ENCODE data around the gene PSMC3IP. TPM values are rescaled to one million over a fixed set of nuclear protein-coding genes. Genes with fewer than 3 reads are reported as not detected.
"Not testable (repeated sequence)": the region's sequence is repeated elsewhere in the genome, so short reads cannot be mapped to it uniquely, and the experiment has no call there.

PSMC3IP gene, protein sequence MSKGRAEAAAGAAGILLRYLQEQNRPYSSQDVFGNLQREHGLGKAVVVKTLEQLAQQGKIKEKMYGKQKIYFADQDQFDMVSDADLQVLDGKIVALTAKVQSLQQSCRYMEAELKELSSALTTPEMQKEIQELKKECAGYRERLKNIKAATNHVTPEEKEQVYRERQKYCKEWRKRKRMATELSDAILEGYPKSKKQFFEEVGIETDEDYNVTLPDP
- 10 to 100 TPM; 23.5 to 31.0 (median 26.9) TPM for total RNA-seq

DNA sequence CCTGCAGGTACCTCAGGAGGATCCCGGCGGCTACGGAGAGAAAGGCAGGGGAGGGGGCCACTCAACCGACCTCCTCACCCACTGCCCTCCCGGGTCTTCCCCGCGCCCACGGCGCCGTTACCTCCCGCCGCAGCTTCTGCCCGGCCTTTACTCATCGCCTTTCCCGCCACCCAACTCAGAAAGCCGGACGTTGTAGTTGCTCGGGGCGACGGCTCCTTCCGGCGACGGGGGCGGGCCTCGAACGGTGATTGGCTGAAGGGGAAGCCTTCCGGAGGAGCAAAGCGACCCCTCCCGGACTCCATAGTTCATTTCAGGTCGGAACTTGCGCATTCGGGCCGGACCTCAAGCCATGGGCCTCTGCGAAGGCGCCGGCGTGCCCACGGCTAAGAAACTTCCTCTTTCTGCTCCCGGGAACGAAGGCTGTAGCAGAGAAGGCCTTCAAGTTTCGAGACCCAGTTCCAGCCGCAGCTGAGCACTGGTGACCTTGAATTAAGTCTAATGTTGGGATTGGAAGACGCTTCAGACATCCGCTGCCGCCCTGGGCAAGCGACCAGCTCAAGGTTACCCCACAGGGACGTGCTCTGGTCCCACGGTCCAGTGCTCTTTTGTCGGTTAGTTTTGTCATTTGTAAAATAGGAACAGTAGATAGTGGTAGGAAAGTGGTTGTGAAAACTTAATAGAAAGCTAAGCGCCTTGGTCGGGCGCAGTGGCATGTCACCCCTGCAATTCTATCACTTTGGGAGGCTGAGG, at the start of gene PSMC3IP:
TSS of gene PSMC3IP (minus strand) at position 198 of the 750 bp plus-strand sequence. CDS start at position 155, 43 bp downstream.
- H3K36me3 Mint-ChIP-seq (ENCODE audit: insufficient read depth), result peaks cover 20% of the 10 kb centered on the region
- no peaks in the 10 kb centered on the region for H3K27me3 Mint-ChIP-seq (ENCODE audit: low read depth)
- peaks cover 21% of the 10 kb centered on the region for H3K4me1 Mint-ChIP-seq (ENCODE audit: low read depth)
- H3K9me3 Mint-ChIP-seq, result no peaks in the 10 kb centered on the region
- DNase-seq (peak; percentile 88), ATAC-seq (peak; percentile 95 to 96)
- H3K4me3 Mint-ChIP-seq, result peak within 1 kb of the TSS; percentile 98

DNA sequence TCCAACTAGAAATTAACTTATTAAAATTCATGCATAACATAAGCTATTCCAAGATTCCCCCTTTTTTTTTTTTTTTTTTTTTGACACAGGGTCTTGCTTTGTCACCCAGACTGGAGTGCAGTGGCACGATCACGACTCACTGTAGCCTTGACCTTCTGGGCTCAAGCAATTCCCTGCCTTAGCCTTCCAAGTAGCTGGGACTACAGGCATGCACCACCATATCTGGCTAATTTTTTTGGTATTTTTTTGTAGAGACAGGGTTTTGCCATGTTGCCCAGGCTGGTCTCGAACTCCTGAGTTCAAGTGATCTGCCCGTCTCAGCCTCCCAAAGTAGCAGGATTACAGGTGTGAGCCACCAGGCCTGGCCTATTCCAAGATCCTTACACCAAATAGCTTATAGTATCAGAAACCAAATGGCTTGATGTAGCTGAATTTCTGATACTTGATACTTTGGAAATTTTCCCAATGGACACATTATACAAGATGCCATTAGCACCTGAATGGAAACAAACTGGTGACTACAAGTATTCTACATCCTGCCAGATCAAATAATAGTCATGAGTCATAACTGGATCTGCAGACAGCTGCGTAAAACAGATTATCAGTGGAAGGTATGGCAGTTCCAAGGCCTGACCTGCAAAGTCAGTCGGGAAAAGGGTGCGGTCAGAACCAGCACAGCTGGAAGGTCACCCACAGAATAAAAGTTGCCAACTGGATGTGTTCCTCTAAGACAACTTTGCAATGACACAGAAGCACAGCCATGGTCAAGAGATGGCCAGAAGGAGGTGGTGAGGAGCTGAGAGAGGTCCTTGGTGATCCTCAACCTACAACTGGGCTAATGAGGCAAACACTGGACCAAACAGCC, 46.4 kb upstream of the PSMC3IP start:
- DNase-seq, result no peak
- H3K4me3 Mint-ChIP-seq, result no peak overlapping the region
- no peaks in the 10 kb centered on the region for H3K9me3 Mint-ChIP-seq
- H3K4me1 Mint-ChIP-seq (ENCODE audit: low read depth), result peaks cover 2% of the 10 kb centered on the region
- H3K27me3 Mint-ChIP-seq (ENCODE audit: low read depth), result no peaks in the 10 kb centered on the region
- no peaks in the 10 kb centered on the region for H3K36me3 Mint-ChIP-seq (ENCODE audit: insufficient read depth)
- no peak for ATAC-seq

DNA sequence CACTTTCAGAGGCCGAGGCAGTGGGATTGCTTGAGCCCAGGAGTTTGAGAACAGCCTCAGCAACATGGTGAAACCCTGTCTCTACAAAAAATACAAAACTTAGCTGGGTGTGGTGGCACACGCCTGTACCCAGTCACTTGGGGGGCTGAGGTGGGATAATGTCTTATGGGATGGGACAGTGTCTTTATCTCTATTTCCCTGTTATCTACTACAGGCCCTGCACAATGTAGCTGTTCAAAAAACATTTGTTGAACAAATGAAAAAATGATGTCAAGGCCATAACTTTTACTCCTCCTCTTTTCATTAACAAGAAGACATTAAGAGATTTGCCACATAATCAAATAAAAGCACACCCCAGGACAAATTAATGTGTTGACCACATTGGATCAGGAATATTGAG, 45.7 kb upstream of the PSMC3IP start:
- ATAC-seq, result no peak
- H3K36me3 Mint-ChIP-seq (ENCODE audit: insufficient read depth), result no peaks in the 10 kb centered on the region
- H3K4me1 Mint-ChIP-seq (ENCODE audit: low read depth), result peaks cover 6% of the 10 kb centered on the region
- DNase-seq, result no peak
- H3K27me3 Mint-ChIP-seq (ENCODE audit: low read depth), result no peaks in the 10 kb centered on the region
- no peak overlapping the region for H3K4me3 Mint-ChIP-seq
- H3K9me3 Mint-ChIP-seq, result no peaks in the 10 kb centered on the region

DNA sequence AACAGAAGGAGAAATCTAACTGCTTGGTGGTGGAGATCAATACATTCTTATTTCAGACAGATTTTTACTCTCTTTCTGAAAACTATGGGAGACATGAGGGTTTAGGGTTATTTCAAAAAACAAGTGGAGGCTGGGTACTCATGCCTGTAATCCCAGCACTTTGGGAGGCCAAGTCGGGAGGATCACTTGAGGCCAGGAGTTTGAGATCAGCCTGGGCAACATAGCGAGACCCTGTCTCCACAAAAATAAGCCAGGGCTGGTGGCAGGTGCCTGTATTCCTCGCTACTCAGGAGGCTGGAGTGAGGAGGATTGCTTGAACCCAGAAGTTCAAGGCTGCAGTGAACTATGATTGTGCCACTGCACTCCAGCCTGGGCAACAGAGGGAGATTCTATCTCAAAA, 44.5 kb upstream of the PSMC3IP start:
- not testable (repeated sequence) for H3K36me3 Mint-ChIP-seq (ENCODE audit: insufficient read depth); H3K4me1 Mint-ChIP-seq (ENCODE audit: low read depth); H3K27me3 Mint-ChIP-seq (ENCODE audit: low read depth); H3K4me3 Mint-ChIP-seq; DNase-seq; ATAC-seq; H3K9me3 Mint-ChIP-seq

DNA sequence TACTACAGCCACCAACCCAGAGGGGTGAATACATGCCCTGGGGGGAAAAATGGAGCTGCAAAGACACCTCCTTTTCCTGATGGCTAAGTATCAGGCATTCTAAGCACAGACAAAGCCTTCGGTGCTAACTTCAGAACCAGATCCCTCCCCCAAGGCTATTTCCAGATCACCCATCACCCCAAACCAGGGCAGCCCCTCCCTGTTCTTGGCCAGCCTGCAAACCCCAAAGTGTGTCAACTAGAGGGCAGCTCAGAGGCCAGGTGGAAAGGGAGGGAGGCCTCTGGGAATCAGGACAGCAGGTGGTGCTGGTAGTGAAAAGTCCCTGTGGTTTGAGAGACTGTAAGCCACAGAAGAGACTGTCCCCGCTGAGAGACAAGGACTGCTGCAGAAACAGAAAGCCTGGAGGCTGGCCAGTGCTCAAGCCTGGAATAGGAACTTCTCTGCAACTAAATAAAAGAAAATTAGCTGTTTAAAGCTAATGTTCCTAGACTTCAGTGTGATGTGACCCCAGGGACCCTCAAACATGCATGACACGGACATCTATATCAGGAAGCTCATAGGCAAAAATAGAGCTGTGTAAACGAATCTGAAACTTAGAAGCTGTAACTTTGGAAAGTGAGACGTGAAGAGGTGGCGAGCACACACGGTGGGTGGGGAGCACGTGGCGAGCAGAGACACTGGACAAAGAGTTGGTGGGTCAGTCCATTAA, 41.1 kb upstream of the PSMC3IP start:
- no peaks in the 10 kb centered on the region for H3K27me3 Mint-ChIP-seq (ENCODE audit: low read depth)
- ATAC-seq, result no peak
- no peaks in the 10 kb centered on the region for H3K9me3 Mint-ChIP-seq
- no peak for DNase-seq
- H3K36me3 Mint-ChIP-seq (ENCODE audit: insufficient read depth), result peaks cover 20% of the 10 kb centered on the region
- H3K4me3 Mint-ChIP-seq, result no peak overlapping the region
- peaks cover 6% of the 10 kb centered on the region for H3K4me1 Mint-ChIP-seq (ENCODE audit: low read depth)

DNA sequence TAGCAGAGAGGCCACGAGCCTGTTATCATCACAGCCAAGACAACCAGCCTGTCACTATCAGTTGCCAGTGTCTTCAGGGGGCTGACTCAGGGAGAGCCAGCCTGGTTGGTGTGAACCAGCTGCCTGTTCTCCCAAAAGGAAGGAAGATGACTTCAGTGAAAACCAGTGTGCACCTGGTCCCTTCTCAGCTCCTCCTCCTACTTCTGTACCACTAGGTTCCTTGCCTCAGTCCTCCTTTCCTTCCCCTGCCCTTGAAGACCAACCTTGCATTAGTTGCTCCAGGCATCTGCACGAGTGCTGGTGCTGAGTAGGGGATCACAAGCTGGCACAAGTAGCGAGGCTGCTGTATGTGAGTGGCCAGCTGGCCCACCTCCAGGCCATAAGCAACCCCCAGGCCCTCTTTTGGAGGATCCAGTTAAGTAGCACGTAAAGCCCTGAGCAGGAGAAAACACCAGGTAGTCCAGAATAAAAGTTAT, 40.5 kb upstream of the PSMC3IP start:
- Mint-ChIP-seq H3K4me1 (ENCODE audit: low read depth) (peaks cover 6% of the 10 kb centered on the region), H3K4me3 (no peak overlapping the region), H3K27me3 (ENCODE audit: low read depth) (no peaks in the 10 kb centered on the region), H3K36me3 (ENCODE audit: insufficient read depth) (peaks cover 22% of the 10 kb centered on the region), H3K9me3 (no peaks in the 10 kb centered on the region)
- no peak for DNase-seq
- peak in 1 of 2 donors; percentile 37 for ATAC-seq

DNA sequence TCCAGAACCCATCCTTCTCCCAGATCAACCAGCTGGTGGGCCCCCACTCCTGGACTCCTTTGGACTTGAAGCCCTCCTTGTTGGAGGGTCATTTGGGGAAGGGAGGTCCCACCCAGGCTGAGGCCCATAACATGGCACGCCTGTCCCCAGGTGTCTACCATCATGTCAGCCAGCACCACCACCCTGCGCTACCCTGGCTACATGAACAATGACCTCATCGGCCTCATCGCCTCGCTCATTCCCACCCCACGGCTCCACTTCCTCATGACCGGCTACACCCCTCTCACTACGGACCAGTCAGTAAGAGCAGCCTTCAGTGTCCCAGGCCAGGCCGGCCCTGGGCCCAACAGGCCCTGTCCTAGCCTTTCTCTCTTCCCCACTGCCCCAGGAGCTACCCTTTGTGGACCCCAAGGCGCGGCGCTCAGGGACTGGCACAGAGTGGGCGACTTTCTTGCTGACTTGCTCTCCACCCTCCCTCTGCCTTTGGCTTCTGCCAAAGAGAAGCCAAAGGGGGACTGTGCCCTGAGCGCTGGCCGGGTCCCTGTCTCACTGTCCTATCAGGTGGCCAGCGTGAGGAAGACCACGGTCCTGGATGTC, 36.3 kb upstream of the PSMC3IP start:
- Mint-ChIP-seq H3K9me3 (no peaks in the 10 kb centered on the region), H3K36me3 (ENCODE audit: insufficient read depth) (peaks cover 27% of the 10 kb centered on the region)

DNA sequence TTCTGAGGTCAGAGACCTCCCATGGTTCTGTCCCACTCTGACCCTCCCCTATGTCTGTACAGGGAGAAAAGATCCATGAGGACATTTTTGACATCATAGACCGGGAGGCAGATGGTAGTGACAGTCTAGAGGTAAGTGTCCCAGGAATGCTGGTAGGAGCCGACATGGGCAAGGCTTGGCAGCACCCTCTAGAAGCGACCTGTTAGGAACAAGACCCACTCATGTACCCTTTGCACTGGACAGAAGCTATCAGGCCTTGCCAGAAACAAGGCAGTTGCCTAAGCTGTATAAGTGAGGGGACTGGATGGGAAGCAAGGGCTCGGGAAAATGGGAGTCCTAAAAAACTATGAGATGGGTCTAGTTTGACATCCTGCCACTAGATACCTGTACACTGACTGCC, 34.5 kb upstream of the PSMC3IP start:
- H3K27me3 Mint-ChIP-seq (ENCODE audit: low read depth), result no peaks in the 10 kb centered on the region
- H3K36me3 Mint-ChIP-seq (ENCODE audit: insufficient read depth), result peaks cover 27% of the 10 kb centered on the region
- no peaks in the 10 kb centered on the region for H3K9me3 Mint-ChIP-seq
- DNase-seq (no peak), ATAC-seq (no peak)
- H3K4me1 Mint-ChIP-seq (ENCODE audit: low read depth), result peaks cover 12% of the 10 kb centered on the region
- no peak overlapping the region for H3K4me3 Mint-ChIP-seq

More for the DNA sequence above, 36.3 kb upstream of the PSMC3IP start:
- Mint-ChIP-seq H3K4me3 (no peak overlapping the region), H3K27me3 (ENCODE audit: low read depth) (no peaks in the 10 kb centered on the region), H3K4me1 (ENCODE audit: low read depth) (peaks cover 4% of the 10 kb centered on the region)
- ATAC-seq (no peak), DNase-seq (no peak)

DNA sequence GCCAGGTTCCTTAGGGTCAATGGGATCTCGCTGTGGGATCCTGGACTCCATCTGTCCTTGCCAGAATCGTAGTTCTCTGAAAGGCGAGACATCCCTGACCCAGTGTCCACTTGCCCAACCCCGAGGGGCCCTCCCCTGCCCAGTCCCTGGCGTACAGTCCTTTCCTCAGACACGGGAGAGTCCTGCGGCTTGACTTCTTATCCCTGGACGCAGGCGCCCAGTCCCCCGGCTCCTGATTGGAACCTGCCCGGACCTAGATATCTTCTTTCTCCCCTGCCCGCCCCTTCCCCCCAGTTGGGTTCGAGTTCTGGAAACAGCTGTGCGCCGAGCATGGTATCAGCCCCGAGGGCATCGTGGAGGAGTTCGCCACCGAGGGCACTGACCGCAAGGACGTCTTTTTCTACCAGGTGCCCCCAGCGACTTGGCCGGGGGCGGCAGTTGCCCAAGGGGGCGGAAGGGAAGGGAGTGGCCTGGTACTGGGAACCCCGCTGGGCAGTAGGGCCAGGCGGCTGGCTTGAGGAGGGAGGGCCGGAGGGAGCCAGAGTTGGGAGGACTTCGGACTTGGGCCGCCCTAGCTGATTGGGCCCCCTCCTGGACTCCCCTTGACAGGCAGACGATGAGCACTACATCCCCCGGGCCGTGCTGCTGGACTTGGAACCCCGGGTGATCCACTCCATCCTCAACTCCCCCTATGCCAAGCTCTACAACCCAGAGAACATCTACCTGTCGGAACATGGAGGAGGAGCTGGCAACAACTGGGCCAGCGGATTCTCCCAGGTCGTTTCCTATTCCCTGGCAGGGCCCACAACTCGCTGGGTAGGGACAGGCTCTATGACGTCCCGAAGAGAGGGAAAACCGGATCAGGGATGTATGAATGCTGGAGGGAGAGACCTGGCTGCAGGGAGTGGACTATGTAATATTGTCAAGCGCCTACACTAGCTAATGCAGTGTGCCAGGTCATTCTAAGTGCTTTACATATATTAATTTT, 32.6 kb upstream of the PSMC3IP start:
- DNase-seq, result peak; percentile 5
- H3K4me3 Mint-ChIP-seq, result peak overlapping the region; percentile 100
- ATAC-seq, result peak in 1 of 2 donors; percentile 1
- H3K9me3 Mint-ChIP-seq; H3K27me3 Mint-ChIP-seq (ENCODE audit: low read depth): not testable (repeated sequence)
- peaks cover 25% of the 10 kb centered on the region for H3K36me3 Mint-ChIP-seq (ENCODE audit: insufficient read depth)
- peaks cover 31% of the 10 kb centered on the region for H3K4me1 Mint-ChIP-seq (ENCODE audit: low read depth)

DNA sequence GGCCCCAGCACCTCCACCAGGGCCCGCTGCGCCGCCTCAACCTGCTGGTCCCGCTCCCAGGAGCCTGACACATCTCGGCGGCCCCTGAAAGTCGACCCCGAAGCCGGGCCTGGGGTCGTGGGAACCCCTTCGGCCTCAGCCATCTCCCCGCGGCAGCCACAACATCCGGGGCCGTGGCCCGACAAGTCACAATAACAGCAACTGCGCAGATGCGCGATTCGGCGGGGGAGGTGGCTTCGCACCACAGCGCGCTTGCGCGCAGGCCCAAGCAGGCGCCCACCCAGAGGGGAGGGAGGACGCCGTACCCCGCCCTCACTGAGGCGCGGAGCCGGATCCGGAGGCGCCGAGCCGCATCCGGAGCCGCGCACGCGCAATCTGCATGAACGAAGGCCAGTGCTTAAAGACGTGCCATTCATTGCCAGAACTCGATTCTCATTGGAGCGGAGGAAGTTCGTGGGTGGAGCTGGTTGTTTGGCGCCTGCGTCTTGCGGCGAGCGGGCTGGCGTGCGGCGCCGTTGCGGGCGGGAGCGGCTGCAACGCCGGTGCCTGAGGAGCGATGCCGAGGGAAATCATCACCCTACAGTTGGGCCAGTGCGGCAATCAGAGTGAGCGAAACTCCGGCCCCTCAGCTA, 31.8 kb upstream of the PSMC3IP start, which contains the start of the genes RETREG3 and TUBG1:
TSS of gene RETREG3 (minus strand) at position 193 of the 632 bp plus-strand sequence. CDS start at position 143, 50 bp downstream.
TSS of gene TUBG1 (plus strand) at position 502 of the 632 bp plus-strand sequence. CDS start at position 557, 55 bp downstream.
- H3K27me3 Mint-ChIP-seq (ENCODE audit: low read depth), result no peaks in the 10 kb centered on the region
- ATAC-seq (peak; percentile 93 to 95), DNase-seq (peak; percentile 99)
- H3K4me3 Mint-ChIP-seq, result peak within 1 kb of the TSS; percentile 100
- peaks cover 39% of the 10 kb centered on the region for H3K4me1 Mint-ChIP-seq (ENCODE audit: low read depth)
- no peaks in the 10 kb centered on the region for H3K9me3 Mint-ChIP-seq
- H3K36me3 Mint-ChIP-seq (ENCODE audit: insufficient read depth), result peaks cover 18% of the 10 kb centered on the region

DNA sequence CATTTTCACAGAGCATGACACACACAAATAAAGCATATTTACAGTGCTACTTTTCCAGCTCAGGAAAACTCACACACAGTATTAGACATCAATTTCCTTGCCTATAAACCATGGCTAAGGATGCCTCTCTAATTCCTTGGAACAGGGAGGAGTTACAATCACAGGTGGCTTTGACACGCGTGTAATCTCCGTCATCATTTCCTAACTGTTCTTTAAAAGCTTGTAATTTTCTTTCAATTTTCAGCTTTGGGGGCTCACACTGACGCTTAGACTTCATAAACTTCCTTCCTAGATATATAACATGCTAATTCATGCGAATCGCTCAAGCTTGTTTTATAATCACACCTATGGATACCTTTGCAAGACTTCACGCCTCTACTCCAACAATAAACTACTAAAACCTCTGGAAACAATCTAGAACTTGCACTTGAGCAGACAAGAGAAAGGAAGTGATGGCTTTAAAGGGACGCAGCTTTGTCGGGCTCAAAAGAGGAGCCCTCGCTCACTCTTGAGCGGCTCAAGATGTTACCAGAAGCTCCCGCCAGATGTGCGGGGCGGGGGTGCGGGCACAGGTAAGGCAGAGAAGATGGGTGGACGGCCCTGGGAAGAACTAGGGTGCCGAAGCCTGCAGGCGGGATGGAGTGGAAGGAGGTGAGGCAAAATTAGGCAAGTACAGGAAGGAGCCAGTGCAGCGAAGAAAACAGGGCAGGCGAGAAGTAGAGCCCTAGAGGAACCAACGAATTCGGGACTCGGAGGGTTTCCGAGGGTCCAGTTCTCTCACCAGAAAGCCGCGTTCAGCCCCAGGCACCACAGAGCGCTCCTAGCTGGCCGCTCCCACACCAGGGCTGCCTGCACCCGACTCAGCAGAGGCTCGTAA, 31.0 kb upstream of the PSMC3IP start:
- peaks cover 11% of the 10 kb centered on the region for H3K36me3 Mint-ChIP-seq (ENCODE audit: insufficient read depth)
- peaks cover 45% of the 10 kb centered on the region for H3K4me1 Mint-ChIP-seq (ENCODE audit: low read depth)
- no peaks in the 10 kb centered on the region for H3K27me3 Mint-ChIP-seq (ENCODE audit: low read depth)
- peak overlapping the region; percentile 100 for H3K4me3 Mint-ChIP-seq
- no peaks in the 10 kb centered on the region for H3K9me3 Mint-ChIP-seq
- DNase-seq, result no peak
- peak; percentile 59 to 60 for ATAC-seq

Measured in activated T-cell treated with anti-CD3 and anti-CD28 coated beads, Interleukin-2, amount 50 U/mL, for 4 hours (primary cell).